Pons (tissue), 1 donor: ENCODE measurements around the gene CAPN5.
"Not testable (repeated sequence)": the region's sequence is repeated elsewhere in the genome, so short reads cannot be mapped to it uniquely, and the experiment has no call there.

Experiments
- DNase-seq: peaks from one replicate; pipeline ENCODE4 v3.0.0-alpha.2; 2016; ENCODE audit warnings: low spot score

Gene CAPN5

GRCh38 chr11:77066229-77067042 lies at the start of gene CAPN5:
Gene CAPN5, plus strand, starts transcription at chr11:77066971. Its CDS starts 17,916 bp downstream, at chr11:77084887.
- peak; percentile 89 for DNase-seq

- not testable (repeated sequence) for DNase-seq
Observed at GRCh38 chr11:77018396-77018924, 48.3 kb upstream of the CAPN5 start.

- DNase-seq: peak; percentile 25
Observed at GRCh38 chr11:77019976-77020595, 46.7 kb upstream of the CAPN5 start.

GRCh38 chr11:77020734-77021133 lies 46.0 kb upstream of the CAPN5 start:
- DNase-seq: no peak

GRCh38 chr11:77024745-77025144 lies 42.0 kb upstream of the CAPN5 start:
- no peak for DNase-seq

- DNase-seq: no peak
Observed at GRCh38 chr11:77026221-77026620, 40.5 kb upstream of the CAPN5 start.

GRCh38 chr11:77026743-77027142 lies 40.0 kb upstream of the CAPN5 start:
- DNase-seq: no peak

- no peak for DNase-seq
Observed at GRCh38 chr11:77027275-77027674, 39.5 kb upstream of the CAPN5 start.

- no peak for DNase-seq
Observed at GRCh38 chr11:77029829-77030228, 36.9 kb upstream of the CAPN5 start.

- DNase-seq: no peak
Observed at GRCh38 chr11:77030834-77031414, 35.8 kb upstream of the CAPN5 start.

- no peak for DNase-seq
Observed at GRCh38 chr11:77031599-77031998, 35.2 kb upstream of the CAPN5 start.

- DNase-seq: no peak
Observed at GRCh38 chr11:77035039-77035438, 31.7 kb upstream of the CAPN5 start.

- DNase-seq: no peak
Observed at GRCh38 chr11:77035580-77035979, 31.2 kb upstream of the CAPN5 start.

- no peak for DNase-seq
Observed at GRCh38 chr11:77036398-77036797, 30.4 kb upstream of the CAPN5 start.

GRCh38 chr11:77037057-77037456 lies 29.7 kb upstream of the CAPN5 start:
- no peak for DNase-seq

GRCh38 chr11:77038029-77038824 lies 28.5 kb upstream of the CAPN5 start:
- DNase-seq: no peak

- DNase-seq: no peak
Observed at GRCh38 chr11:77038825-77039326, 27.9 kb upstream of the CAPN5 start.

GRCh38 chr11:77039491-77040400 lies 27.0 kb upstream of the CAPN5 start:
- no peak for DNase-seq

- DNase-seq: no peak
Observed at GRCh38 chr11:77040401-77040777, 26.4 kb upstream of the CAPN5 start.

- no peak for DNase-seq
Observed at GRCh38 chr11:77040889-77041288, 25.9 kb upstream of the CAPN5 start.
